Panc1 (cell line): ENCODE data around the gene TBC1D23.

Experiments used
- CTCF ChIP-seq: fragments of 450-650 bp; IDR thresholded peaks from 2 replicates; pipeline ENCODE4 v1.5.1; 2017; ENCODE audit warnings: mild to moderate bottlenecking
- POLR2AphosphoS5 ChIP-seq: IDR thresholded peaks from 2 replicates; pipeline ENCODE4 v1.6.1; 2012; ENCODE audit warnings: mild to moderate bottlenecking, low read depth, low read length, moderate library complexity

GRCh38 chr3:100252001-100252400 lies 8.8 kb upstream of the TBC1D23 start:
- TF ChIP-seq CTCF (no peak), POLR2AphosphoS5 (no peak)
